Measurements from ENCODE around the gene PROSER2. TPM values are rescaled to one million over a fixed set of nuclear protein-coding genes. Genes with fewer than 3 reads are reported as not detected.
A peak's percentile ranks its signal among the peaks of the same experiment; 100 is the strongest.

Gene PROSER2
- total RNA-seq, 1 experiment from 2014 or later: 10.6 TPM

- H3K9me3 Mint-ChIP-seq: no peaks in the 10 kb centered on the region; a peak in 1 of 5 replicates
- no peak overlapping the region for H4K5ac ChIP-seq (ENCODE audit: insufficient read length, low read depth, low read length)
- no peaks in the 10 kb centered on the region for H3K79me1 ChIP-seq (ENCODE audit: insufficient read depth, low read depth, low read length, poor library complexity, severe bottlenecking)
- H4K8ac ChIP-seq (replicated peaks; ENCODE audit: insufficient read length, low read depth, low read length): no peak overlapping the region
- no peak for DNase-seq
- H3K4me2 ChIP-seq (ENCODE audit: insufficient read depth, insufficient read length, low read length): no peak overlapping the region
- H3K4me1 ChIP-seq (ENCODE audit: insufficient read depth, low read length): no peaks in the 10 kb centered on the region
- H3K23ac ChIP-seq (ENCODE audit: insufficient read length, low read depth, low read length): no peak overlapping the region
- H3K14ac ChIP-seq (ENCODE audit: insufficient read depth, low read length): no peak overlapping the region
- no peak overlapping the region for H2AFZ ChIP-seq (ENCODE audit: low read length)
- H2BK12ac ChIP-seq (ENCODE audit: insufficient read length, low read depth, low read length): no peak overlapping the region
- no peaks in the 10 kb centered on the region; the same call in 1 of the 2 replicates for H3K27me3 Mint-ChIP-seq (ENCODE audit: low read depth)
- H3K79me2 ChIP-seq (ENCODE audit: insufficient read depth, low read length): no peaks in the 10 kb centered on the region
- no peak for TF ChIP-seq CTCF (conservative IDR thresholded peaks at IDR 0.05)
- H4K20me1 ChIP-seq (ENCODE audit: control insufficient read depth, insufficient read depth, insufficient read length): no peaks in the 10 kb centered on the region
- peak overlapping the region in 1 of 3 experiments; percentile 57; a peak in 1 of 7 replicates for H3K27ac Mint-ChIP-seq
- no peak overlapping the region for H3K18ac ChIP-seq (ENCODE audit: insufficient read length, low read depth, low read length)
- H3K56ac ChIP-seq (ENCODE audit: insufficient read length, low read depth, low read length): no peak overlapping the region
- H2BK20ac ChIP-seq (ENCODE audit: low read depth, low read length, poor library complexity, severe bottlenecking): no peak overlapping the region
- WGBS (ENCODE audit: extremely low coverage, insufficient read length, low lambda C conversion rate): no CpG with 5 or more reads among the region's 11 CpGs
- no peak overlapping the region for H3K9ac ChIP-seq (ENCODE audit: extremely low read depth, insufficient read length, low read length)
- H4K91ac ChIP-seq (ENCODE audit: insufficient read length, low read depth, low read length): no peak overlapping the region
- H2AK5ac ChIP-seq (ENCODE audit: insufficient read length, low read length): no peak overlapping the region
- H3K4me3 Mint-ChIP-seq: no peak overlapping the region
- no peak overlapping the region for H3T11ph ChIP-seq (ENCODE audit: low read length)
- H3K4me1 Mint-ChIP-seq: peaks cover 10 to 17% of the 10 kb centered on the region in 2 experiments
- H3K27ac ChIP-seq (ENCODE audit: insufficient read length, low read depth, low read length): no peak overlapping the region
- no peaks in the 10 kb centered on the region for H3K27me3 ChIP-seq (ENCODE audit: insufficient read depth, low read length)
- H3K9me3 ChIP-seq (ENCODE audit: control insufficient read depth, low read depth, low read length): no peaks in the 10 kb centered on the region
- H2BK5ac ChIP-seq (ENCODE audit: insufficient read length, low read length): no peak overlapping the region
- H2BK15ac ChIP-seq (ENCODE audit: low read depth, low read length): no peak overlapping the region
- H3K23me2 ChIP-seq (ENCODE audit: insufficient read length, low read depth, low read length, poor library complexity, severe bottlenecking): no peaks in the 10 kb centered on the region
- H3K4ac ChIP-seq (ENCODE audit: low read depth, low read length): no peak overlapping the region
- H3K36me3 Mint-ChIP-seq (ENCODE audit: insufficient read depth in 1 of 3, low read depth in 3 of 3): no peaks in the 10 kb centered on the region
- H2BK120ac ChIP-seq (ENCODE audit: low read depth, low read length, poor library complexity, severe bottlenecking): no peak overlapping the region
Observed at GRCh38 chr10:11881030-11881476, 57.9 kb downstream of the PROSER2 start.
